Uterus (tissue), 2 donors: Measurements from ENCODE around the gene UMODL1.

Experiments
- POLR2A ChIP-seq, 2 donors: fragments of 450-650 bp; IDR thresholded peaks; one replicate each; pipeline ENCODE4 v1.6.1; 2016; ENCODE audit warnings: antibody characterized with exemption in 2 of 2, mild to moderate bottlenecking in 1 of 2, moderate library complexity in 1 of 2
- TF ChIP-seq, protein P1 (sequence below), 4 experiments: fragments of 200-600 bp in 2 of 4; fragments of 450-650 bp in 2 of 4; sonication (generic) in 2 of 4; IDR thresholded peaks; one replicate each; pipeline ENCODE4 v1.5.1; 2016 to 2019; ENCODE audit warnings: antibody characterized with exemption in 4 of 4, mild to moderate bottlenecking in 2 of 4, moderate library complexity in 1 of 4

DNA sequence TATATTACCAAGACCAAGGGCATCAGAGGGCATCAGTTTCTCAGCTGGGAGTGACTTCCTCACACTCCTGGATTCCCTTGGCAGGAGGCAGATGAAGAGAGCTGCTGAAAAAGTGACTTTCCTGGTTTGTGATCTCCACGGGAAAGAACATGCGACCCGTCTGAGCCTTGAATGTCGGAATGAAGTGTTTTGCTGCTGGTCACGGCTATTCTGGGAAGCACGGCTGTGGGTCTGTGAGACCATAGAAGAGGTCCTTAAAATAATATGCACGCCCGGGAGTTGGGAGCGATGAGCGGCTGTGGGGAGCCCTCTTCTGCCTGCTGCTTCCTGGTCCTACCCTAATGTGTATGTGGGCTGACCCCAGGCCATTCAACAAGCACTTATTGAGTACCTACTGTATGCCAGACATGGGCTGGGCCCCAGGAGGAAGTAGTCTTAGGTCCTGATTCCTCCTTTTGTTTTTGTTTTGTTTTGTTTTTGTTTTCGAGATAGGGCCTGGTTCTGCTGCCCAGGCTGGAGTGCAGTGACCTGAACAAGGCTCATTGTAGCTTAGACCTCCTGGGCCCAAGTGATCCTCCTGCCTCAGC lies 13.2 kb upstream of the UMODL1 start:
- TF ChIP-seq, protein P1, sequence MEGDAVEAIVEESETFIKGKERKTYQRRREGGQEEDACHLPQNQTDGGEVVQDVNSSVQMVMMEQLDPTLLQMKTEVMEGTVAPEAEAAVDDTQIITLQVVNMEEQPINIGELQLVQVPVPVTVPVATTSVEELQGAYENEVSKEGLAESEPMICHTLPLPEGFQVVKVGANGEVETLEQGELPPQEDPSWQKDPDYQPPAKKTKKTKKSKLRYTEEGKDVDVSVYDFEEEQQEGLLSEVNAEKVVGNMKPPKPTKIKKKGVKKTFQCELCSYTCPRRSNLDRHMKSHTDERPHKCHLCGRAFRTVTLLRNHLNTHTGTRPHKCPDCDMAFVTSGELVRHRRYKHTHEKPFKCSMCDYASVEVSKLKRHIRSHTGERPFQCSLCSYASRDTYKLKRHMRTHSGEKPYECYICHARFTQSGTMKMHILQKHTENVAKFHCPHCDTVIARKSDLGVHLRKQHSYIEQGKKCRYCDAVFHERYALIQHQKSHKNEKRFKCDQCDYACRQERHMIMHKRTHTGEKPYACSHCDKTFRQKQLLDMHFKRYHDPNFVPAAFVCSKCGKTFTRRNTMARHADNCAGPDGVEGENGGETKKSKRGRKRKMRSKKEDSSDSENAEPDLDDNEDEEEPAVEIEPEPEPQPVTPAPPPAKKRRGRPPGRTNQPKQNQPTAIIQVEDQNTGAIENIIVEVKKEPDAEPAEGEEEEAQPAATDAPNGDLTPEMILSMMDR (IDR thresholded peaks at IDR 0.05) = no peak
- no peak for TF ChIP-seq POLR2A (IDR thresholded peaks at IDR 0.05)
